Fibroblast of pulmonary artery (primary cell): ENCODE measurements around the gene NLK.

Experiments
- DNase-seq: peaks from one replicate; pipeline ENCODE4 v3.0.0-alpha.2; 2010; ENCODE audit warnings: low read depth
- H3K4me3 ChIP-seq: replicated peaks from 2 replicates; pipeline ENCODE4 v1.5.1; 2011; ENCODE audit warnings: low read depth, mild to moderate bottlenecking, control low read depth, low read length, moderate library complexity
- CTCF ChIP-seq: IDR thresholded peaks from 2 replicates; pipeline ENCODE4 v1.5.1; 2011; ENCODE audit warnings: mild to moderate bottlenecking, control low read depth, low read length, inconsistent platforms; ENCODE audit errors: missing control alignments

NLK gene

DNA sequence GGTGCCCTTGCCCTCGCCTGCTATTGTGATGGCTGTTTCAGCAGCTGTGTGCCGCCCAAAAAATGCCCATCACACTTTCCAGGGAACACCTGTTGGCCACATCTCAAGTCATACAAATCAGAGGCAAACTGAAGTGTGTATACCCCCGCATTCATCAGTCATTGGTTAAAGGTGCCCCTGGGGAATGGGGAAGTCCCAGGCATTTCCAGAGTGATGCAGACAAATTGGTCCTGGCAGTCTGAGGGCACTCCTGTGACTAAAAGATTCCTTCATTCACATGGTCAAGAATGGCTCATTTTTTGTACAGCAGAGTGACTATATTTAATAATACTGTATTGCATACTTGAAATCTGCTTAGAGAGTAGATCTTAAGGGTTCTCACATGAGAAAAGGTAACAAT lies 173.6 kb downstream of the NLK start:
- no peak for TF ChIP-seq CTCF
- no peak for DNase-seq
- H3K4me3 ChIP-seq: no peak overlapping the region

GRCh38 chr17:28216528-28216927 lies 174.1 kb downstream of the NLK start:
- H3K4me3 ChIP-seq: no peak overlapping the region
- peak; percentile 38 for DNase-seq
- TF ChIP-seq CTCF: no peak

GRCh38 chr17:28219771-28220170 lies 177.3 kb downstream of the NLK start:
- TF ChIP-seq CTCF: no peak
- no peak overlapping the region for H3K4me3 ChIP-seq
- DNase-seq: no peak

DNA sequence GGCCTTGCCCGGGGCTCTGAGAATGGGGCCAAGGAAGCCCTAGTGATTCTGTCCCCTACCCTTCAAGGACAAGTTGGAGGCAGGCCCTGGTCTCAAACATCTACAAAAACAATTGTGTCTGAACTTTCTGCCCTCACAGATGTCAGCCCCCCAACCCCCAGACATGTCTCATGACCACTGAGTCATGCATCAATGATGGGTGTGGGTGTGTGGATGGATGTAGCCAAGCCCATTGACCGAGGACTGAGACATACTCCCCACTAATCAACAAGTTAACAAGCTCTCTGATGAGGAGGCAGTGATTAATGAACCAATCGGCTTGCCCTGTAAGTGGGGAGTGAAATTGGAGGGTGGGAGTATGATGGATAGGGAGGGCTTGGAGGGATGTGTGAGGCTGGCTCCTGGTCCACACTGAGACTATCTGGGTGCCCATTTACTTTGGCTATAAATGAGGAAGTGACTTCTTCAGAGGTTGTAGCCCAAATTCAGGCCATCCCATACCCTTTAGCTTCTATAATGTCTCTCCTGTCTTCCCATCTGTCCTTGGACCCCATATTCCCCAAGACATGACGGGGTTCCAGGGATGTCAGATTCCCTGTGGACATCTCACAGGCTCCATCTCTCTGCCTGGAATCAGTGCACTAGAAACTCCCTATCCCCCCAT lies 179.4 kb downstream of the NLK start:
- no peak for TF ChIP-seq CTCF
- no peak overlapping the region for H3K4me3 ChIP-seq
- DNase-seq: no peak

GRCh38 chr17:28225271-28225670 lies 182.8 kb downstream of the NLK start:
- H3K4me3 ChIP-seq: no peak overlapping the region
- no peak for TF ChIP-seq CTCF
- DNase-seq: no peak

GRCh38 chr17:28225867-28226266 lies 183.4 kb downstream of the NLK start:
- no peak for TF ChIP-seq CTCF
- no peak for DNase-seq
- H3K4me3 ChIP-seq: no peak overlapping the region
